CD4-positive, alpha-beta memory T cell (primary cell): ENCODE data around the gene DENND10. TPM values are rescaled to one million over a fixed set of nuclear protein-coding genes. Genes with fewer than 3 reads are reported as not detected.
A peak's percentile ranks its signal among the peaks of the same experiment; 100 is the strongest.

ENCODE experiments used
- CTCF ChIA-PET: fragments of 350-600 bp; sonication (Branson Sonifier 250); formaldehyde crosslinking; loops from one replicate; lab custom pipeline; 2021; ENCODE audit warnings: inconsistent platforms; ENCODE audit not compliant: partially characterized antibody; lab: Charles Lee
- POLR2A ChIA-PET: fragments of 350-600 bp; sonication (Branson Sonifier 250); formaldehyde crosslinking; loops from one replicate; lab custom pipeline; 2021; ENCODE audit not compliant: partially characterized antibody; lab: Charles Lee
- DNase-seq, 5 donors: peaks; one replicate each; pipeline versions ENCODE4 v3.0.0 to v3.0.0-alpha.2; 2020 to 2022; ENCODE audit warnings: mixed read lengths in 1 of 5
- H3K27ac ChIP-seq: one replicate; pipeline ENCODE4 v1.7.0; 2013; ENCODE audit warnings: low read depth, low read length
- H3K27me3 ChIP-seq: 2 replicates; pipeline ENCODE4 v1.7.0; 2013; ENCODE audit warnings: mild to moderate bottlenecking, low read length, moderate library complexity; ENCODE audit not compliant: insufficient read depth
- H3K36me3 ChIP-seq: 2 replicates; pipeline ENCODE4 v1.7.0; 2013; ENCODE audit warnings: mild to moderate bottlenecking, low read length, moderate library complexity; ENCODE audit not compliant: insufficient read depth
- H3K4me1 ChIP-seq: 2 replicates; pipeline ENCODE4 v1.7.0; 2013; ENCODE audit warnings: mild to moderate bottlenecking, low read length, moderate library complexity; ENCODE audit not compliant: insufficient read depth
- H3K4me3 ChIP-seq, 2 donors: one replicate each; pipeline ENCODE4 v1.7.0; 2013; ENCODE audit warnings: low read length in 2 of 2, mild to moderate bottlenecking in 1 of 2
- H3K9me3 ChIP-seq, 2 donors: one replicate each; pipeline ENCODE4 v1.7.0; 2013; ENCODE audit warnings: low read length in 2 of 2, control low read depth in 1 of 2; ENCODE audit not compliant: control insufficient read depth in 1 of 2
- H3K27ac Mint-ChIP-seq, 7 donors: one replicate each; pipeline ENCODE4 v1.8.0; 2020 to 2021; ENCODE audit warnings: mixed read lengths in 7 of 7, mild to moderate bottlenecking in 6 of 7, inconsistent platforms in 3 of 7, moderate library complexity in 3 of 7
- H3K27me3 Mint-ChIP-seq, 2 donors: one replicate each; pipeline ENCODE4 v1.8.0; 2020 to 2021; ENCODE audit warnings: mixed read lengths in 2 of 2
- H3K36me3 Mint-ChIP-seq, 2 donors: one replicate each; pipeline ENCODE4 v1.8.0; 2020 to 2021; ENCODE audit warnings: mixed read lengths in 2 of 2, inconsistent platforms in 1 of 2, mild to moderate bottlenecking in 1 of 2
- H3K4me1 Mint-ChIP-seq, 4 donors: one replicate each; pipeline ENCODE4 v1.8.0; 2020 to 2021; ENCODE audit warnings: mixed read lengths in 4 of 4, mild to moderate bottlenecking in 1 of 4
- H3K4me3 Mint-ChIP-seq, 8 donors: one replicate each; pipeline ENCODE4 v1.8.0; 2020 to 2021; ENCODE audit warnings: mixed read lengths in 8 of 8, mild to moderate bottlenecking in 7 of 8, moderate library complexity in 6 of 8, inconsistent platforms in 3 of 8
- H3K9me3 Mint-ChIP-seq, 8 donors: one replicate each; pipeline ENCODE4 v1.8.0; 2020 to 2021; ENCODE audit warnings: mixed read lengths in 8 of 8, mild to moderate bottlenecking in 5 of 8, inconsistent platforms in 3 of 8, moderate library complexity in 1 of 8
- intact Hi-C: fragments of 100-400 bp; cut with micrococcal nuclease; formaldehyde crosslinking; loops from one replicate; pipeline ENCODE4 v1.15.1; 2023
- polyA plus RNA-seq, 2 donors: library from polyadenylated mRNA; unstranded; fragments of 300-500 nt; fragmentation: Illumina TruSeq; gene quantifications; one replicate each; pipeline ENCODE4 v1.2.3, GENCODE V29; 2021
- total RNA-seq, 2 experiments: library from RNA; stranded (reverse); gene quantifications; one replicate each; pipeline ENCODE4 v1.2.3, GENCODE V29; 2021

Gene DENND10
- total and polyA plus RNA-seq, 4 experiments from 2014 or later, result 48.0 to 76.7 (median 54.1) TPM

DNA sequence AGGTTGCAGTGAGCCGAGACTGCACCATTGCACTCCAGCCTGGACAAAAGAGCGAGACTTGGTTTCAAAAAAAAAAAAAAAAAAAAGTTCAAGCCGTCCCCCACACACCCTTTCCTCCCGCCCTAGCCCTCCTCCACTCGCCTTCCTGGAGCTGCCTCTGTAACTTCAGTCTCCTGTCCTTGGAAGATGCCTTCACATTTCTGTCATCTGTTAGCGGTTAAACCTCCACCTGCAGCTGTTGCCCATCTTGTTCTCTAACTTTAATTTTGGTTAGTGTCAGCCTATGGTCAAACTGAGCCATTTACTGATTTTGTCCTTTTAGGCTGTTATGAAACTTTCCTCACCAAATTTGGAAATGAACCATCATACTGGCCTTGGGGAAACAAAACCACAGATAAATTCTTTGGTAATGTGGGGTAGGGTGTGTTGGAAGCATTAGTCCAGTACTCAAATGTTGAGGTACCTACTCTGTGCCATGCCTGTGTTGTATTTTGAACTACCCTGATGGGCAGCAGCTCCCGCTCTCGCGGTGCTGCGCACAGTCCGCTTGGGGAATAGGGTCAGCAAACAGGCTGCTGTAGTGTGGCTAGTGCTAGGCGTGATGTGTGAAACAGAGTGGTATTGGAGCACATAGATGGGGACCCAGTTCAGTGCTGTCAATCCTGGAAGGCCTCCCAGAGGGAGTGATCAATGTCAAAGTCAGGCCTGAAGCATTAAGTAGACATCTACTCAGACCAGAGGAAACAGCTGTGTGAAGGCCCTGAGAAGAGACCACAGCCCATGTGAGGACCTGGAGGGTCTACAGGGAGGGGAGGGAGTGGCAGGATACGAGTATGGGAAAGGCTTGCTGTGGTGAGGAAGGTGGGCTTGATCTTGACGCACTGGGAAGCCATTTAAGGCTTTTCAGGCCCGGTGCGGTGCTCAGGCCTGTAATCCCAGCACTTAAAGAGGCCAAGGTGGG is 34.7 kb downstream of the DENND10 start:
- CTCF ChIA-PET, result interaction anchor here (0.7 to 0.8 kb wide), 3 partner anchors 14 to 203 kb away, joined by 3 to 6 read pairs (median 5); no protein-coding TSS in a partner anchor
- intact Hi-C loops, result loop anchor here (1.0 to 2.0 kb wide), 4 partner anchors 60 to 404 kb away; partner anchors contain the start of gene RGS10
- Mint-ChIP-seq H3K9me3 (peaks cover 0 to 3% (median 0%) of the 10 kb centered on the region in 8 donors), H3K4me3 (no peak overlapping the region), H3K36me3 (peaks cover 7 to 41% of the 10 kb centered on the region in 2 donors), H3K27me3 (no peaks in the 10 kb centered on the region), H3K27ac (peak overlapping the region; percentile 17 to 94 (median 54)), H3K4me1 (peaks cover 7 to 15% (median 12%) of the 10 kb centered on the region in 4 donors)
- Histone ChIP-seq H3K4me1 (peaks cover 4% of the 10 kb centered on the region), H3K36me3 (peaks cover 19% of the 10 kb centered on the region), H3K4me3 (no peak overlapping the region), H3K27ac (no peak overlapping the region), H3K27me3 (no peaks in the 10 kb centered on the region), H3K9me3 (no peaks in the 10 kb centered on the region)
- no peak for DNase-seq
- POLR2A ChIA-PET, result interaction anchor here (1.0 to 1.1 kb wide), 2 partner anchors 14 kb away, joined by 3 to 4 read pairs; no protein-coding TSS in a partner anchor

DNA sequence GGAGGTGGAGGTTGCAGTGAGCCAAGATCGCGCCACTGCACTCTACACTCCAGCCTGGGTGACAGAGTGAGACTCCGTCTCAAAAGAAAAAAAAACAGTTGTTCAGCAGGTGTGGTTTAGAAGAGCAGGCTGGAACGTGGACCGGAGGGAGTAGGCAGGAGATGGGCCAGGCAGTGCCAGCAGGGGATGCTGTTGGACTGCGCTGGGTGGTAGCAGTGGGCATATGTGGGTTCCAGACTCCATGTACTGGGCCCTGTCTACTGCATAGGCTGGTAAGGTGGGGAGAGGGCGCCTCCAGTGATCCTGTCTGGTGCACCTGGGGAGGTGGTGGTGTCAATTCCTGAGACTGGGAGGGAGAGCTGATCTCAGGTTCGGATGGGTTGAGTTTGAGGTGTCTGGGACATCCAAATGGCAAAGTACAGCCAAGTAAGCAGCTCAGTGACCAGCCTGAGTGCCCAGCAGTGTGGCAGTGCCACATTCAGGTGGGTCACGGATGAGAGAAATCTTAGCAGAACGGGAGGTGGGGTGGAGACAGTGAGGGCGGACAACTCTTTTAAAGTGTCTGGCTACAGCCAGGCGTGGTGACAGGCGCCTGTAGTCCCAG is 35.7 kb downstream of the DENND10 start:
- ChIA-PET CTCF (interaction anchor here (0.8 to 1.6 kb wide), 4 partner anchors 8 to 403 kb away, joined by 3 to 4 read pairs (median 3); partner anchors contain the start of gene RGS10), POLR2A (interaction anchor here (1.1 kb wide), 1 partner anchor 15 kb away, joined by 4 read pairs; no protein-coding TSS in a partner anchor)
- intact Hi-C loops, result loop anchor here (1.0 to 2.0 kb wide), 4 partner anchors 59 to 403 kb away; partner anchors contain the start of gene RGS10
- H3K36me3 ChIP-seq, result peaks cover 14% of the 10 kb centered on the region
- DNase-seq, result peak in 4 of 5 donors; percentile 34 to 45 (median 42)
- no peak overlapping the region for H3K4me3 ChIP-seq
- Mint-ChIP-seq H3K27ac (peak overlapping the region in 6 of 7 donors; percentile 14 to 88 (median 64)), H3K9me3 (peaks cover 0 to 3% (median 0%) of the 10 kb centered on the region in 8 donors), H3K36me3 (peaks cover 6 to 39% of the 10 kb centered on the region in 2 donors), H3K27me3 (no peaks in the 10 kb centered on the region), H3K4me3 (no peak overlapping the region), H3K4me1 (peaks cover 5 to 10% (median 9%) of the 10 kb centered on the region in 4 donors)
- H3K9me3 ChIP-seq, result no peaks in the 10 kb centered on the region
- H3K4me1 ChIP-seq, result peaks cover 4% of the 10 kb centered on the region
- no peak overlapping the region for H3K27ac ChIP-seq
- no peaks in the 10 kb centered on the region for H3K27me3 ChIP-seq

DNA sequence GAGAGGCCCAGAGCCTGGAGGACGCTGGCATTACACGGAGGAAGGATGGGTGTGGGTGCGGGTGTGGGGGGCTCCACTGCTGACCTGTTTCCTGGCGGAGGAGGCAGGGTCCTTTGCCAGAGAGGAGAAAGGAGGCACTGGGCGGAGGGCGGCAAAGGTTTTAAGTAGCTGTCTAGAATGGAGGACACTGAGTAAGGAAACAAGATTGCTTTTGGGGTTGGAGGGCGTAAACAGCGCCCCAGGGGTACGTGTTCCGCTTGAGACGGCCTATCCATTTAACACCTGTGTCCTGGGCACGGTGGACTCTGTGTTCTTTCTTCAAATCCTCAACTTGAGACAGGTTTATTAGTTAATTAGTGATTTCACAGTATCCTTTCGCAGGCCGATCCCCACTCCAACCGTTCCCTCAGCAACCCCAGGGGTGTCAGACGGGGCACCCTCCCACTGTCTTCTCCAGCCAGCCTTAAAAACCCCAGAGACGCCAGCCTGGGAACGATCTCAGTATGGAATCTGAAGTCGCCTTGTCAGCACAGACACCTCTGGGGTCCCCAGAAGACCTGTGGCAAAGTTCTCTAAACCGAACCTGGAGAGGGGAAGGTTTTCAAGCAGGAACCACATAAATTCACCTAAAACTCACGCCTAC is 36.8 kb downstream of the DENND10 start:
- Mint-ChIP-seq H3K27me3 (no peaks in the 10 kb centered on the region), H3K27ac (peak overlapping the region in 1 of 7 donors; percentile 47), H3K36me3 (peaks cover 6 to 34% of the 10 kb centered on the region in 2 donors), H3K4me1 (peaks cover 0 to 5% (median 4%) of the 10 kb centered on the region in 4 donors), H3K9me3 (peaks cover 0 to 3% (median 0%) of the 10 kb centered on the region in 8 donors), H3K4me3 (no peak overlapping the region)
- POLR2A ChIA-PET, result no interaction called here
- H3K9me3 ChIP-seq, result no peaks in the 10 kb centered on the region
- no peak overlapping the region for H3K27ac ChIP-seq
- no peak overlapping the region for H3K4me3 ChIP-seq
- intact Hi-C loops, result no loop called here
- DNase-seq, result no peak
- CTCF ChIA-PET, result interaction anchor here (0.9 to 1.6 kb wide), 4 partner anchors 10 to 403 kb away, joined by 3 to 4 read pairs (median 4); partner anchors contain the start of gene RGS10
- H3K36me3 ChIP-seq, result peaks cover 11% of the 10 kb centered on the region
- no peaks in the 10 kb centered on the region for H3K27me3 ChIP-seq
- H3K4me1 ChIP-seq, result no peaks in the 10 kb centered on the region

DNA sequence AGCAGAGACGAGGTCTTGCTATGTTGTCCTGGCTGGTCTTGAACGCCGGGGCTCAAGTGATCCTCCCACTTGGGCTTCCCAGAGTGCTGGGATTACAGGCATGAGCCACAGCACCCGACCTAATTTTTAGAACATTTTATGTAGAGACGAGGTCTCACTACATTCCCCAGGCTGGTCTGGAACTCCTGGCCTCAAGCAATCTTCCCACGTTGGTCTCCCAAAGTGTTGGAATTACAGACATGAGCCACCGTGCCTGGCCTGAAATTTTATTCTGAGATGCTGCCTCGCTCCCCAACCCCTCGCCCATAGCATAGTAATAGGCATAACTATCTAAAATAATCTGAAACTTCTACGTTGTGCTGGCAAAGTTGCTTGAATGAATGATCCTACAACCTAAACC is 39.7 kb downstream of the DENND10 start:
- no peaks in the 10 kb centered on the region for H3K9me3 ChIP-seq
- Mint-ChIP-seq H3K27me3 (no peaks in the 10 kb centered on the region), H3K4me1 (peaks cover 0 to 5% (median 4%) of the 10 kb centered on the region in 4 donors), H3K9me3 (peaks cover 0 to 3% (median 0%) of the 10 kb centered on the region in 8 donors), H3K27ac (no peak overlapping the region), H3K4me3 (no peak overlapping the region), H3K36me3 (peaks cover 14 to 45% of the 10 kb centered on the region in 2 donors)
- peaks cover 14% of the 10 kb centered on the region for H3K36me3 ChIP-seq
- no peaks in the 10 kb centered on the region for H3K4me1 ChIP-seq
- CTCF ChIA-PET, result interaction anchor here (1.5 kb wide), 1 partner anchor 55 kb away, joined by 5 read pairs; no protein-coding TSS in a partner anchor
- H3K4me3 ChIP-seq, result no peak overlapping the region
- H3K27ac ChIP-seq, result no peak overlapping the region
- no peaks in the 10 kb centered on the region for H3K27me3 ChIP-seq
- POLR2A ChIA-PET, result no interaction called here
- DNase-seq, result no peak
- intact Hi-C loops, result no loop called here

- peaks cover 9% of the 10 kb centered on the region for H3K36me3 ChIP-seq
- intact Hi-C loops, result no loop called here
- H3K9me3 ChIP-seq, result no peaks in the 10 kb centered on the region
- no peak overlapping the region for H3K27ac ChIP-seq
- ChIA-PET CTCF (no interaction called here), POLR2A (no interaction called here)
- H3K4me1 ChIP-seq, result no peaks in the 10 kb centered on the region
- peaks cover 0 to 2% (median 0%) of the 10 kb centered on the region in 8 donors for H3K9me3 Mint-ChIP-seq
- peaks cover 21 to 42% of the 10 kb centered on the region in 2 donors for H3K36me3 Mint-ChIP-seq
- DNase-seq, result no peak
- peaks cover 0 to 2% (median 0%) of the 10 kb centered on the region in 4 donors for H3K4me1 Mint-ChIP-seq
- H3K27me3 Mint-ChIP-seq, result no peaks in the 10 kb centered on the region
- no peak overlapping the region for H3K27ac Mint-ChIP-seq
- no peaks in the 10 kb centered on the region for H3K27me3 ChIP-seq
- H3K4me3 ChIP-seq, result no peak overlapping the region
- H3K4me3 Mint-ChIP-seq, result no peak overlapping the region
Observed at GRCh38 chr10:119149157-119149556, 45.2 kb downstream of the DENND10 start.

GRCh38 chr10:119149729-119150128 is 45.8 kb downstream of the DENND10 start:
- H3K4me3 Mint-ChIP-seq, result no peak overlapping the region
- no peak overlapping the region for H3K4me3 ChIP-seq
- no peaks in the 10 kb centered on the region for H3K27me3 ChIP-seq
- H3K4me1 Mint-ChIP-seq, result peaks cover 0 to 2% (median 0%) of the 10 kb centered on the region in 4 donors
- H3K9me3 Mint-ChIP-seq, result peaks cover 0 to 2% (median 0%) of the 10 kb centered on the region in 8 donors
- no peak for DNase-seq
- no peak overlapping the region for H3K27ac Mint-ChIP-seq
- no peaks in the 10 kb centered on the region for H3K4me1 ChIP-seq
- POLR2A ChIA-PET, result no interaction called here
- peaks cover 9% of the 10 kb centered on the region for H3K36me3 ChIP-seq
- H3K27me3 Mint-ChIP-seq, result no peaks in the 10 kb centered on the region
- CTCF ChIA-PET, result no interaction called here
- intact Hi-C loops, result no loop called here
- no peak overlapping the region for H3K27ac ChIP-seq
- no peaks in the 10 kb centered on the region for H3K9me3 ChIP-seq
- peaks cover 26 to 47% of the 10 kb centered on the region in 2 donors for H3K36me3 Mint-ChIP-seq
